GM23338 (cell line): Measurements from ENCODE around the gene SH3BGRL. TPM values are rescaled to one million over a fixed set of nuclear protein-coding genes. Genes with fewer than 3 reads are reported as not detected.

ENCODE experiments used
- ATAC-seq: fragments of 200-7000 bp; cut with Tn5 transposase; 3 replicates; pipeline ENCODE4 v1.9.1; 2020
- DNase-seq: peaks from one replicate; pipeline ENCODE4 v3.0.0-alpha.2; 2015; ENCODE audit warnings: low spot score
- H2AFZ ChIP-seq: fragments of 200-600 bp; sonication (generic); 2 replicates; pipeline ENCODE4 v1.8.0; 2016; ENCODE audit warnings: antibody characterized with exemption, mild to moderate bottlenecking, moderate library complexity
- H3F3A ChIP-seq: fragments of 200-600 bp; sonication (generic); replicated peaks from 2 replicates; pipeline ENCODE4 v1.8.0; 2017; ENCODE audit warnings: antibody characterized with exemption, mixed run types, low read depth
- H3K27ac ChIP-seq: fragments of 200-600 bp; sonication (generic); 2 replicates; pipeline ENCODE4 v1.6.1; 2016; ENCODE audit warnings: low read depth
- H3K27me3 ChIP-seq: fragments of 200-600 bp; sonication (generic); 2 replicates; pipeline ENCODE4 v1.8.0; 2016; ENCODE audit warnings: mild to moderate bottlenecking, mixed run types, moderate library complexity; ENCODE audit not compliant: insufficient read depth
- H3K36me3 ChIP-seq: fragments of 200-600 bp; sonication (generic); 2 replicates; pipeline ENCODE4 v1.8.0; 2016; ENCODE audit warnings: mild to moderate bottlenecking; ENCODE audit not compliant: insufficient read depth
- H3K4me1 ChIP-seq: fragments of 200-600 bp; sonication (generic); 2 replicates; pipeline ENCODE4 v1.8.0; 2016; ENCODE audit warnings: mild to moderate bottlenecking, moderate library complexity; ENCODE audit not compliant: insufficient read depth
- H3K4me2 ChIP-seq: fragments of 200-600 bp; sonication (generic); 2 replicates; pipeline ENCODE4 v1.7.1; 2017; ENCODE audit warnings: mixed run types
- H3K4me3 ChIP-seq: fragments of 200-600 bp; sonication (generic); 2 replicates; pipeline ENCODE4 v1.6.1; 2016; ENCODE audit warnings: mixed run types
- H3K79me2 ChIP-seq: fragments of 200-600 bp; sonication (generic); replicated peaks from 2 replicates; pipeline ENCODE4 v1.8.0; 2017; ENCODE audit warnings: mild to moderate bottlenecking; ENCODE audit not compliant: insufficient read depth
- H3K9me2 ChIP-seq: fragments of 200-600 bp; sonication (generic); 2 replicates; pipeline ENCODE4 v1.8.0; 2017; ENCODE audit not compliant: insufficient read depth
- H4K20me1 ChIP-seq: fragments of 200-600 bp; sonication (generic); replicated peaks from 2 replicates; pipeline ENCODE4 v1.8.0; 2017; ENCODE audit warnings: mild to moderate bottlenecking; ENCODE audit not compliant: insufficient read depth
- H3K27ac Mint-ChIP-seq: 2 replicates; pipeline ENCODE4 v1.8.0; 2020; ENCODE audit warnings: inconsistent platforms, mild to moderate bottlenecking, moderate library complexity, mixed read lengths
- H3K27me3 Mint-ChIP-seq: 3 replicates; pipeline ENCODE4 v1.8.0; 2022; ENCODE audit warnings: low read depth, mild to moderate bottlenecking, moderate library complexity, mixed read lengths, inconsistent platforms; ENCODE audit not compliant: insufficient read depth, poor library complexity
- H3K36me3 Mint-ChIP-seq: 3 replicates; pipeline ENCODE4 v1.8.0; 2021; ENCODE audit warnings: low read depth, mild to moderate bottlenecking, inconsistent platforms, moderate library complexity, mixed read lengths
- H3K4me1 Mint-ChIP-seq: 3 replicates; pipeline ENCODE4 v1.8.0; 2020; ENCODE audit warnings: mild to moderate bottlenecking, inconsistent platforms, mixed read lengths
- H3K4me3 Mint-ChIP-seq: 3 replicates; pipeline ENCODE4 v1.8.0; 2021; ENCODE audit warnings: moderate library complexity, mild to moderate bottlenecking, inconsistent platforms, mixed read lengths
- H3K9me3 Mint-ChIP-seq: 3 replicates; pipeline ENCODE4 v1.8.0; 2020; ENCODE audit warnings: moderate library complexity, mild to moderate bottlenecking, inconsistent platforms, mixed read lengths
- CREB1 ChIP-seq: fragments of 250-450 bp; sonication (Bioruptor Pico); IDR thresholded peaks from 2 replicates; pipeline ENCODE4 v1.5.0; 2020; ENCODE audit warnings: low read depth, mild to moderate bottlenecking, moderate library complexity
- CTCF ChIP-seq, 2 experiments: fragments of 200-600 bp in 1 of 2; sonication (generic) in 1 of 2; conservative IDR thresholded peaks; 2 replicates each; pipeline versions ENCODE4 v1.5.1 to v1.6.1; 2016 to 2017; ENCODE audit warnings: antibody characterized with exemption in 2 of 2, low read depth in 2 of 2, mild to moderate bottlenecking in 2 of 2, moderate library complexity in 1 of 2
- ETS1 ChIP-seq: IDR thresholded peaks from 2 replicates; pipeline ENCODE4 v1.6.1; 2016; ENCODE audit warnings: antibody characterized with exemption
- EZH2 ChIP-seq: fragments of 200-600 bp; sonication (generic); IDR thresholded peaks from one replicate; pipeline ENCODE4 v1.8.0; 2017; ENCODE audit warnings: antibody characterized with exemption, mild to moderate bottlenecking, low read depth; ENCODE audit not compliant: unreplicated experiment
- EZH2phosphoT487 ChIP-seq: fragments of 200-600 bp; sonication (generic); IDR thresholded peaks from one replicate; pipeline ENCODE4 v1.8.1; 2018; ENCODE audit warnings: antibody characterized with exemption; ENCODE audit not compliant: unreplicated experiment
- JUNB ChIP-seq: IDR thresholded peaks from one replicate; pipeline ENCODE4 v1.6.1; 2016; ENCODE audit warnings: antibody characterized with exemption; ENCODE audit not compliant: unreplicated experiment
- POLR2AphosphoS5 ChIP-seq: IDR thresholded peaks from 2 replicates; pipeline ENCODE4 v1.6.1; 2016; ENCODE audit warnings: antibody characterized with exemption, low read depth
- REST ChIP-seq: IDR thresholded peaks from one replicate; pipeline ENCODE4 v1.6.1; 2018; ENCODE audit warnings: antibody characterized with exemption; ENCODE audit not compliant: unreplicated experiment
- STAT1 ChIP-seq: IDR thresholded peaks from one replicate; pipeline ENCODE4 v1.6.1; 2016; ENCODE audit warnings: antibody characterized with exemption; ENCODE audit not compliant: unreplicated experiment
- ZNF114 ChIP-seq: fragments of 250-450 bp; sonication (Bioruptor Pico); IDR thresholded peaks from 2 replicates; pipeline ENCODE4 v1.5.0; 2020; ENCODE audit warnings: mild to moderate bottlenecking, moderate library complexity
- polyA plus RNA-seq: library from polyadenylated mRNA; unstranded; fragments of >200 nt; fragmentation: Nextera tagmentation; extraction: Ambion mirVana; gene quantifications from 2 replicates; pipeline ENCODE4 v1.2.1, GENCODE V29; 2016
- total RNA-seq: library from RNA; depleted of rRNA; stranded (reverse); fragments of >200 nt; shearing (Covaris generic); gene quantifications from 2 replicates; pipeline ENCODE4 v1.2.3, GENCODE V29; 2014

Gene SH3BGRL
- total and polyA plus RNA-seq, 2 experiments from 2014 or later = 60.8 to 61.1 TPM

- no peak for TF ChIP-seq REST
- no peak for TF ChIP-seq EZH2
- no peak for TF ChIP-seq CREB1 (CRISPR knock-in tag)
These were observed 29.6 kb downstream of the SH3BGRL start (continued) for GRCh38 chrX:81231476-81231875.

GRCh38 chrX:81232218-81232617 lies 30.3 kb downstream of the SH3BGRL start:
- Histone ChIP-seq H2AFZ (no peak overlapping the region), H4K20me1 (no peaks in the 10 kb centered on the region), H3K9me2 (no peaks in the 10 kb centered on the region), H3K27me3 (no peaks in the 10 kb centered on the region), H3K79me2 (peaks cover 9% of the 10 kb centered on the region; the same call in 1 of the 2 replicates), H3K4me2 (no peak overlapping the region), H3K36me3 (no peaks in the 10 kb centered on the region), H3F3A (no peaks in the 10 kb centered on the region), H3K27ac (no peak overlapping the region), H3K4me3 (no peak overlapping the region), H3K4me1 (peaks cover 14% of the 10 kb centered on the region; the same call in 1 of the 2 replicates)
- H3K36me3 Mint-ChIP-seq = peaks cover 10% of the 10 kb centered on the region
- no peak overlapping the region for H3K27ac Mint-ChIP-seq
- no peaks in the 10 kb centered on the region for H3K27me3 Mint-ChIP-seq
- H3K4me1 Mint-ChIP-seq = peaks cover 16% of the 10 kb centered on the region; the same call in 2 of the 3 replicates
- DNase-seq = no peak
- H3K4me3 Mint-ChIP-seq = no peak overlapping the region
- peaks cover 3% of the 10 kb centered on the region; the same call in 1 of the 3 replicates for H3K9me3 Mint-ChIP-seq
- no peak for ATAC-seq
- TF ChIP-seq EZH2phosphoT487 (no peak), STAT1 (no peak), CREB1 (CRISPR knock-in tag) (no peak), ZNF114 (CRISPR knock-in tag) (no peak), ETS1 (no peak), EZH2 (no peak), JUNB (no peak), REST (no peak), POLR2AphosphoS5 (no peak), CTCF (conservative IDR thresholded peaks at IDR 0.05; ENCODE audit: low read depth in 2 of 2) (no peak)
